PC-9 (cell line): ENCODE results near the gene KRTAP10-5.

Experiments used
- EZH2 ChIP-seq: fragments of 200-600 bp; sonication (generic); IDR thresholded peaks from 2 replicates; pipeline ENCODE4 v1.8.0; 2017; ENCODE audit warnings: antibody characterized with exemption, low read depth
- TF ChIP-seq, protein P1 (sequence below): fragments of 200-600 bp; sonication (generic); conservative IDR thresholded peaks from 2 replicates; pipeline ENCODE4 v1.6.1; 2017; ENCODE audit warnings: mixed run types, antibody characterized with exemption, mild to moderate bottlenecking, moderate library complexity

DNA sequence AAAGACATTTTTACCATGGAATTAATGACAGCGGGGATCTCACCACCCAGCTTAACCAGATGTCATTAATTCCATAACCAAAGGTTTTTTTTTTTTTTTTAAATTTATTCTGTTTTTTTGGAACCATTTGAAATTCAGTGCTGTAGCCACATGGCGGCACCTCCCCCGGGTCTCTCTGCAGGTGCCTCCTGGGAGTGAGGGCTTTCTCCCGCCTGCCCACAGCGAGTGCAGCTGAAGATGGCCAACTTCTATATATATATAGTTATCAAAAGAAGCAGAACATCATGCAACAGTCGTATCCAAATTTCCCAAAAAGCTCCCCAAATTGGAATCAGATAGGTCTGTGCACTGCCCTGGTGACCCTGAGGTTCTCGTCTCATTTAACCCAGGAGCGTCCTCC is 35.1 kb upstream of the KRTAP10-5 start:
- TF ChIP-seq, protein P1, sequence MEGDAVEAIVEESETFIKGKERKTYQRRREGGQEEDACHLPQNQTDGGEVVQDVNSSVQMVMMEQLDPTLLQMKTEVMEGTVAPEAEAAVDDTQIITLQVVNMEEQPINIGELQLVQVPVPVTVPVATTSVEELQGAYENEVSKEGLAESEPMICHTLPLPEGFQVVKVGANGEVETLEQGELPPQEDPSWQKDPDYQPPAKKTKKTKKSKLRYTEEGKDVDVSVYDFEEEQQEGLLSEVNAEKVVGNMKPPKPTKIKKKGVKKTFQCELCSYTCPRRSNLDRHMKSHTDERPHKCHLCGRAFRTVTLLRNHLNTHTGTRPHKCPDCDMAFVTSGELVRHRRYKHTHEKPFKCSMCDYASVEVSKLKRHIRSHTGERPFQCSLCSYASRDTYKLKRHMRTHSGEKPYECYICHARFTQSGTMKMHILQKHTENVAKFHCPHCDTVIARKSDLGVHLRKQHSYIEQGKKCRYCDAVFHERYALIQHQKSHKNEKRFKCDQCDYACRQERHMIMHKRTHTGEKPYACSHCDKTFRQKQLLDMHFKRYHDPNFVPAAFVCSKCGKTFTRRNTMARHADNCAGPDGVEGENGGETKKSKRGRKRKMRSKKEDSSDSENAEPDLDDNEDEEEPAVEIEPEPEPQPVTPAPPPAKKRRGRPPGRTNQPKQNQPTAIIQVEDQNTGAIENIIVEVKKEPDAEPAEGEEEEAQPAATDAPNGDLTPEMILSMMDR = no peak
- no peak for TF ChIP-seq EZH2
